B cell (primary cell): ENCODE measurements around the gene DAPK3. TPM values are rescaled to one million over a fixed set of nuclear protein-coding genes. Genes with fewer than 3 reads are reported as not detected.
A peak's percentile ranks its signal among the peaks of the same experiment; 100 is the strongest.
"Not testable (repeated sequence)": the region's sequence is repeated elsewhere in the genome, so short reads cannot be mapped to it uniquely, and the experiment has no call there.

Source experiments
- ATAC-seq: fragments of 200-7000 bp; cut with Tn5 transposase; one replicate; pipeline ENCODE4 v1.10.0; 2021; ENCODE audit warnings: low read depth, mild to moderate bottlenecking, moderate number of reproducible peaks, moderate library complexity
- CTCF ChIA-PET: fragments of 350-600 bp; sonication (Branson Sonifier 250); formaldehyde crosslinking; loops from one replicate; lab custom pipeline; 2021; ENCODE audit warnings: antibody characterized with exemption, inconsistent platforms; lab: Charles Lee
- POLR2A ChIA-PET: fragments of 350-600 bp; sonication (Branson Sonifier 250); formaldehyde crosslinking; loops from one replicate; lab custom pipeline; 2021; ENCODE audit warnings: antibody characterized with exemption; lab: Charles Lee
- DNase-seq: peaks from one replicate; pipeline ENCODE4 v3.0.0; 2013
- H2AFZ ChIP-seq: 2 replicates; pipeline ENCODE4 v1.6.1; 2012; ENCODE audit warnings: mild to moderate bottlenecking, low read depth, low read length; ENCODE audit not compliant: insufficient read depth, poor library complexity, severe bottlenecking
- H3K27ac ChIP-seq, 2 donors: 1 replicate in 1 of 2; 2 replicates in 1 of 2; pipeline ENCODE4 v1.5.1; 2012 to 2013; ENCODE audit warnings: low read length in 2 of 2, mild to moderate bottlenecking in 2 of 2, moderate library complexity in 1 of 2
- H3K27me3 ChIP-seq, 4 experiments: fragments of 200-600 bp in 1 of 4; sonication (generic) in 1 of 4; replicated peaks in 1 of 4; 1 replicate in 2 of 4; 2 replicates in 2 of 4; pipeline versions ENCODE4 v1.6.1 to v1.7.0; 2013 to 2016; ENCODE audit warnings: low read length in 3 of 4, mild to moderate bottlenecking in 2 of 4, mixed read lengths in 1 of 4, moderate library complexity in 1 of 4; ENCODE audit not compliant: insufficient read depth in 4 of 4, control insufficient read depth in 3 of 4; ENCODE audit errors: control extremely low read depth in 1 of 4
- H3K36me3 ChIP-seq, 2 experiments: replicated peaks in 1 of 2; 1 replicate in 1 of 2; 2 replicates in 1 of 2; pipeline versions ENCODE4 v1.6.1 to v1.7.1; 2013; ENCODE audit warnings: low read length in 1 of 2; ENCODE audit not compliant: insufficient read depth in 2 of 2, control insufficient read depth in 1 of 2; ENCODE audit errors: control extremely low read depth in 1 of 2, extremely low read depth in 1 of 2
- H3K4me1 ChIP-seq, 2 donors: fragments of 200-600 bp in 1 of 2; sonication (generic) in 1 of 2; 1 replicate in 1 of 2; 2 replicates in 1 of 2; pipeline versions ENCODE4 v1.5.1 to v1.6.1; 2013 to 2017; ENCODE audit warnings: low read length in 2 of 2; ENCODE audit not compliant: control insufficient read depth in 2 of 2, insufficient read depth in 2 of 2
- H3K4me2 ChIP-seq: replicated peaks from 2 replicates; pipeline ENCODE3; 2012; ENCODE audit warnings: mild to moderate bottlenecking, low read depth, low read length; ENCODE audit not compliant: poor library complexity, severe bottlenecking
- H3K4me3 ChIP-seq, 5 experiments: fragments of 200-600 bp in 1 of 5; sonication (generic) in 1 of 5; 1 replicate in 3 of 5; 2 replicates in 2 of 5; pipeline versions ENCODE4 v1.5.1 to v1.7.0; 2011 to 2016; ENCODE audit warnings: low read length in 4 of 5, mild to moderate bottlenecking in 4 of 5, low read depth in 2 of 5, control low read depth in 1 of 5, moderate library complexity in 1 of 5; ENCODE audit not compliant: insufficient read depth in 1 of 5; ENCODE audit errors: control extremely low read depth in 1 of 5, extremely low read depth in 1 of 5
- H3K79me2 ChIP-seq: fragments of 200-600 bp; sonication (generic); one replicate; pipeline ENCODE4 v1.6.0; 2016; ENCODE audit warnings: low read length; ENCODE audit not compliant: control insufficient read depth, insufficient read depth
- H3K9ac ChIP-seq: fragments of 200-600 bp; sonication (generic); 2 replicates; pipeline ENCODE4 v1.6.1; 2017; ENCODE audit warnings: mild to moderate bottlenecking, low read length, moderate library complexity
- H3K9me3 ChIP-seq, 3 donors: one replicate each; pipeline versions ENCODE4 v1.6.1 to v1.7.1; 2013; ENCODE audit warnings: low read length in 2 of 3; ENCODE audit not compliant: control insufficient read depth in 2 of 3, insufficient read depth in 1 of 3; ENCODE audit errors: control extremely low read depth in 1 of 3
- H4K20me1 ChIP-seq: 2 replicates; pipeline ENCODE4 v1.6.0; 2012; ENCODE audit warnings: mild to moderate bottlenecking, low read length; ENCODE audit not compliant: insufficient read depth, control insufficient read depth, poor library complexity, severe bottlenecking
- H3K27ac Mint-ChIP-seq: one replicate; pipeline ENCODE4 v1.8.0; 2021; ENCODE audit warnings: mixed read lengths
- H3K27me3 Mint-ChIP-seq: one replicate; pipeline ENCODE4 v1.8.0; 2021; ENCODE audit warnings: mixed read lengths
- H3K4me1 Mint-ChIP-seq: one replicate; pipeline ENCODE4 v1.8.0; 2021; ENCODE audit warnings: mixed read lengths
- H3K4me3 Mint-ChIP-seq: one replicate; pipeline ENCODE4 v1.8.0; 2021; ENCODE audit warnings: mixed read lengths
- H3K9me3 Mint-ChIP-seq: one replicate; pipeline ENCODE4 v1.8.0; 2022; ENCODE audit warnings: mixed read lengths; ENCODE audit not compliant: insufficient read depth
- EZH2 ChIP-seq: IDR thresholded peaks from 2 replicates; pipeline ENCODE4 v1.6.1; 2012; ENCODE audit warnings: borderline replicate concordance, low read depth, mild to moderate bottlenecking, moderate library complexity, low read length; ENCODE audit not compliant: insufficient read depth, poor library complexity, severe bottlenecking
- WGBS: methylation state at CpG from one replicate; pipeline ENCODE4 v1.1.5; 2013; ENCODE audit warnings: missing lambda C conversion rate; ENCODE audit not compliant: insufficient coverage; 5-methylcytosine and 5-hydroxymethylcytosine counted together
- intact Hi-C: fragments of 100-400 bp; cut with micrococcal nuclease; formaldehyde crosslinking; loops from one replicate; pipeline ENCODE4 v1.10.0; 2022
- polyA plus RNA-seq: library from polyadenylated mRNA; depleted of rRNA; stranded (reverse); fragments of >200 nt; gene quantifications from 2 replicates; pipeline ENCODE4 v1.2.3, GENCODE V29; 2012
- total RNA-seq, 2 donors: library from RNA; stranded (reverse); fragments of 120-200 nt in 1 of 2; gene quantifications; 1 replicate in 1 of 2; 2 replicates in 1 of 2; pipeline versions ENCODE4 v1.2.3 to v1.2.4, GENCODE V29; 2013 to 2022
- TF ChIP-seq, protein P1 (sequence below): fragments of 200-600 bp; IDR thresholded peaks from one replicate; pipeline ENCODE4 v1.8.0; 2022; ENCODE audit warnings: antibody characterized with exemption, mild to moderate bottlenecking

The DAPK3 gene
- total and polyA plus RNA-seq, 2 donors (not counting 1 experiment from before 2014, with no cell fraction given) = 32.6 to 47.4 TPM

DNA sequence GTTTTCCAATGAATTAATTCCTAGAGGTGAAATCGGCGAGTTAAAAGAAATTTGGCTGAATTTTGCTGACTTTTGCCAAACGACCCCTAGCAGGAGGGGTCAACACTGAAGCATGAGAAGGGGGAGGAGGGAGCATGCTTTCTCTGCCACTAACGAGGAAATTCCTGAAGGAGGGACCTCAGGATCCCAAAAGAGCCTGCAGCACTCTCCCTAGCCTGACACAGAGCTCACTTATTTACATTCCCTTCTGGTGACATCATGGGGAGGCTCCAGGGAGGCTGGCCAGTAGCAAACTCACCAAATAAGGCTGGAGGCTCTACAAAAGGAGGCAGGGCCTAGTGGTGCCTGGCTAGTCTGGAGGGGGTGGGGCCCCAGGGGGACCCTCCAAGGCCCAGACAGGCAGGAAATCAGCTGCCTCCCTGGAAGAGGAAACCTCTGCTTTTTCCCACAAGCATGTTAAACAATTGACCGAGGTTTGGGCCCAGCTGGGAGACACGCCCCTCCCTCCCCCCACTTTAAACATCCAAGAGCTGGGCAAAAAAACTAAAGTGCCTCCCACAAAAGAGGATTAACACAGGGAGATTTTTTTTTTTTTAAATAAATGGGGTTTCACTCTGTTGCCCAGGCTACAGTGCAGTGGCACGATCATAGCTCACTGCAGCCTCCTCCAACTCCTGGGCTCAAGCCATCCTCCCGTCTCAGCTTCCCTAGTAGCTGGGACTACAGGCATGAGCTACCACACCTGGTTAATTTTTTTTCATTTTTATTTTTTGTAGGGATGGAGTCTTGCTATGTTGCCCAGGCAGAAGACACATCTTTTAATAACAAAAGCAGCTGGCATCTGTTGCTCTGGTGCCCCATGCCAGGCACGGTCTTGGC, 2.1 kb downstream of the DAPK3 start:
- 93% methylated on average over 4 of the region's 9 CpGs for WGBS
- Mint-ChIP-seq H3K4me1 (peaks cover 25% of the 10 kb centered on the region), H3K4me3 (peak overlapping the region; percentile 29), H3K27me3 (no peaks in the 10 kb centered on the region), H3K9me3 (no peaks in the 10 kb centered on the region), H3K27ac (no peak overlapping the region)
- intact Hi-C loops = no loop called here
- no peak overlapping the region for H3K9ac ChIP-seq
- H4K20me1 ChIP-seq = peaks cover 47% of the 10 kb centered on the region
- TF ChIP-seq, protein P1, sequence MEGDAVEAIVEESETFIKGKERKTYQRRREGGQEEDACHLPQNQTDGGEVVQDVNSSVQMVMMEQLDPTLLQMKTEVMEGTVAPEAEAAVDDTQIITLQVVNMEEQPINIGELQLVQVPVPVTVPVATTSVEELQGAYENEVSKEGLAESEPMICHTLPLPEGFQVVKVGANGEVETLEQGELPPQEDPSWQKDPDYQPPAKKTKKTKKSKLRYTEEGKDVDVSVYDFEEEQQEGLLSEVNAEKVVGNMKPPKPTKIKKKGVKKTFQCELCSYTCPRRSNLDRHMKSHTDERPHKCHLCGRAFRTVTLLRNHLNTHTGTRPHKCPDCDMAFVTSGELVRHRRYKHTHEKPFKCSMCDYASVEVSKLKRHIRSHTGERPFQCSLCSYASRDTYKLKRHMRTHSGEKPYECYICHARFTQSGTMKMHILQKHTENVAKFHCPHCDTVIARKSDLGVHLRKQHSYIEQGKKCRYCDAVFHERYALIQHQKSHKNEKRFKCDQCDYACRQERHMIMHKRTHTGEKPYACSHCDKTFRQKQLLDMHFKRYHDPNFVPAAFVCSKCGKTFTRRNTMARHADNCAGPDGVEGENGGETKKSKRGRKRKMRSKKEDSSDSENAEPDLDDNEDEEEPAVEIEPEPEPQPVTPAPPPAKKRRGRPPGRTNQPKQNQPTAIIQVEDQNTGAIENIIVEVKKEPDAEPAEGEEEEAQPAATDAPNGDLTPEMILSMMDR = no peak
- no peak for TF ChIP-seq EZH2
- H3K4me3 ChIP-seq = no peak overlapping the region
- H3K27ac ChIP-seq = no peak overlapping the region
- H3K4me1 ChIP-seq = peaks cover 14 to 18% of the 10 kb centered on the region in 2 donors
- no peak for ATAC-seq
- POLR2A ChIA-PET = no interaction called here
- no peak overlapping the region for H3K4me2 ChIP-seq
- H3K36me3 ChIP-seq = peaks cover 2 to 22% of the 10 kb centered on the region in 2 experiments
- H3K27me3 ChIP-seq = no peaks in the 10 kb centered on the region
- no peak overlapping the region for H2AFZ ChIP-seq
- CTCF ChIA-PET = interaction anchor here (0.8 to 1.8 kb wide), 4 partner anchors 17 to 171 kb away, joined by 3 to 6 read pairs (median 3); partner anchors contain the start of gene EEF2
- peaks cover 42% of the 10 kb centered on the region for H3K79me2 ChIP-seq
- H3K9me3 ChIP-seq = no peaks in the 10 kb centered on the region
- DNase-seq = no peak

DNA sequence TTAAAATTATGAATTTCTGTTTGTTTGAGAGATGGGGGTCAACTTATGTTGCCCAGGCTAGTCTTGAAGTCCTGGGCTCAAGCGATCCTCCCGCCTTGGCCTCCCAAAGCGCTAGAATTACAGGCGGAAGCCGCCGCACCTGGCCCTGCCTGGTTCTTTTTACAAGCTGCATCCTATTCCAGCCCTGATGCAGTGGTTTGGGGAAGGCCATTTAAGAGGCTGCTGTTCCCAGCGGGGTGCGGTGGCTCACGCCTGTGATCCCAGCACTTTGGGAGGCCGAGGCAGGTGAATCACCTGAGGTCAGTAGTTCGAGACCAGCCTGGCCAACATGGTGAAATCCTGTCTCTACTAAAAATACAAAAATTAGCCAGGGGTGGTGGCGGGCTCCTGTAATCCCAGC, 2.9 kb downstream of the DAPK3 start:
- H3K4me3 Mint-ChIP-seq, DNase-seq, H3K9me3 Mint-ChIP-seq, intact Hi-C loops, H3K9ac ChIP-seq, ATAC-seq, H3K27ac Mint-ChIP-seq, H3K27me3 ChIP-seq, H3K27me3 Mint-ChIP-seq, H3K4me3 ChIP-seq, H3K27ac ChIP-seq, H2AFZ ChIP-seq, POLR2A ChIA-PET, H3K9me3 ChIP-seq, H3K4me2 ChIP-seq: not testable (repeated sequence)
- peaks cover 14 to 18% of the 10 kb centered on the region in 2 donors for H3K4me1 ChIP-seq
- peaks cover 51% of the 10 kb centered on the region for H4K20me1 ChIP-seq
- peaks cover 25% of the 10 kb centered on the region for H3K4me1 Mint-ChIP-seq
- H3K36me3 ChIP-seq = peaks cover 2 to 30% of the 10 kb centered on the region in 2 experiments
- peaks cover 42% of the 10 kb centered on the region for H3K79me2 ChIP-seq
- WGBS = 99% methylated on average over 11 of the region's 12 CpGs
- CTCF ChIA-PET = interaction anchor here (1.8 kb wide), 1 partner anchor 172 kb away, joined by 6 read pairs; no protein-coding TSS in a partner anchor
